K562 (cell line): Measurements from ENCODE around the gene RNF181. TPM values are rescaled to one million over a fixed set of nuclear protein-coding genes. Genes with fewer than 3 reads are reported as not detected.

Source experiments
- ATF3 ChIP-seq, 2 experiments: fragments of 450-650 bp in 1 of 2; sonication (generic) in 1 of 2; formaldehyde crosslinking in 1 of 2; IDR thresholded peaks in 1 of 2; conservative IDR thresholded peaks in 1 of 2; 2 replicates each; pipeline versions ENCODE4 v1.6.1 to v1.8.1; 2016 to 2023; ENCODE audit warnings: mild to moderate bottlenecking in 2 of 2, moderate library complexity in 2 of 2, inconsistent platforms in 1 of 2, missing genetic modification reagents in 1 of 2
- CEBPG ChIP-seq, 3 experiments: fragments of 200-800 bp in 1 of 3; sonication (Bioruptor generic) in 1 of 3; sonication (generic) in 1 of 3; formaldehyde crosslinking in 1 of 3; IDR thresholded peaks in 2 of 3; conservative IDR thresholded peaks in 1 of 3; 2 replicates each; pipeline versions ENCODE4 v1.6.1 to v1.8.0; 2016 to 2022; ENCODE audit warnings: missing compliant biosample characterization in 2 of 3, missing genetic modification characterization in 2 of 3, mild to moderate bottlenecking in 1 of 3, missing genetic modification reagents in 1 of 3
- ID3 ChIP-seq, 2 experiments: fragments of 250-450 bp in 1 of 2; fragments of 450-650 bp in 1 of 2; sonication (Bioruptor Pico) in 1 of 2; IDR thresholded peaks; 2 replicates each; pipeline versions ENCODE4 v1.6.1 to v1.8.0; 2016 to 2021; ENCODE audit warnings: mild to moderate bottlenecking in 2 of 2, moderate library complexity in 2 of 2, missing compliant biosample characterization in 1 of 2, missing genetic modification characterization in 1 of 2
- ILK ChIP-seq: fragments of 450-650 bp; IDR thresholded peaks from 2 replicates; pipeline ENCODE4 v1.6.1; 2016; ENCODE audit warnings: missing genetic modification characterization, low read depth, mild to moderate bottlenecking, missing compliant biosample characterization, moderate library complexity, borderline replicate concordance
- MXD1 ChIP-seq: fragments of 250-450 bp; sonication (Bioruptor Pico); IDR thresholded peaks from 2 replicates; pipeline ENCODE4 v1.8.0; 2021; ENCODE audit warnings: borderline replicate concordance, mild to moderate bottlenecking, moderate library complexity; ENCODE audit not compliant: poor library complexity, severe bottlenecking
- RAD21 ChIP-seq, 2 experiments: fragments of 250-450 bp in 1 of 2; fragments of 450-650 bp in 1 of 2; sonication (Bioruptor Pico) in 1 of 2; formaldehyde crosslinking in 1 of 2; IDR thresholded peaks in 1 of 2; conservative IDR thresholded peaks in 1 of 2; 2 replicates each; pipeline versions ENCODE4 v1.4.0 to v1.8.0; 2020 to 2022; ENCODE audit warnings: mild to moderate bottlenecking in 2 of 2, moderate library complexity in 1 of 2
- SIN3B ChIP-seq: fragments of 450-650 bp; IDR thresholded peaks from 2 replicates; pipeline ENCODE4 v1.6.1; 2017; ENCODE audit warnings: low read depth, mild to moderate bottlenecking, moderate library complexity
- SMAD4 ChIP-seq: fragments of 250-450 bp; sonication (Bioruptor Pico); conservative IDR thresholded peaks from 2 replicates; pipeline ENCODE4 v1.8.0; 2021; ENCODE audit warnings: inconsistent platforms, mild to moderate bottlenecking, moderate library complexity
- SREBF1 ChIP-seq: fragments of 150-350 bp; IDR thresholded peaks from 2 replicates; pipeline ENCODE4 v1.6.1; 2014; ENCODE audit warnings: antibody characterized with exemption, low read depth, low read length, borderline replicate concordance
- TCF7 ChIP-seq: sonication (generic); IDR thresholded peaks from 2 replicates; pipeline ENCODE4 v1.6.1; 2016; ENCODE audit warnings: antibody characterized with exemption, borderline replicate concordance
- USF2 ChIP-seq: sonication (generic); formaldehyde crosslinking; IDR thresholded peaks from 2 replicates; pipeline ENCODE4 v1.5.0; 2020; ENCODE audit warnings: missing genetic modification reagents
- ZNF12 ChIP-seq: sonication (generic); formaldehyde crosslinking; IDR thresholded peaks from 2 replicates; pipeline ENCODE4 v1.4.0; 2020; ENCODE audit warnings: mild to moderate bottlenecking, missing genetic modification reagents
- ZNF592 ChIP-seq: fragments of 450-650 bp; IDR thresholded peaks from 2 replicates; pipeline ENCODE4 v1.6.1; 2017; ENCODE audit warnings: antibody characterized with exemption, mild to moderate bottlenecking
- ZNF639 ChIP-seq, 2 experiments: fragments of 200-800 bp in 1 of 2; sonication (Bioruptor generic) in 1 of 2; sonication (generic) in 1 of 2; formaldehyde crosslinking in 1 of 2; IDR thresholded peaks in 1 of 2; conservative IDR thresholded peaks in 1 of 2; 2 replicates each; pipeline versions ENCODE4 v1.5.0 to v1.6.1; 2016 to 2020; ENCODE audit warnings: missing compliant biosample characterization in 1 of 2, missing genetic modification characterization in 1 of 2, missing genetic modification reagents in 1 of 2
- polyA plus RNA-seq, 8 experiments: library from polyadenylated mRNA; depleted of rRNA in 4 of 8; stranded (reverse) in 5 of 8; unstranded in 3 of 8; fragments of >200 nt; fragmentation: Nextera tagmentation in 2 of 8; fragmentation: Illumina TruSeq in 1 of 8; extraction: Ambion mirVana in 2 of 8; extraction: Trizol in 1 of 8; gene quantifications; 2 replicates each; pipeline versions ENCODE4 v1.2.1 to v1.2.3, GENCODE V29; 2011 to 2014; ENCODE audit warnings: inconsistent platforms in 1 of 8, missing spikeins in 1 of 8
- total RNA-seq, 7 experiments: library from RNA; depleted of rRNA in 6 of 7; stranded (reverse); fragments of >200 nt in 6 of 7; fragmentation: Illumina TruSeq in 2 of 7; extraction: Trizol in 2 of 7; gene quantifications; 2 replicates each; pipeline versions ENCODE4 v1.2.1 to v1.2.3, GENCODE V29; 2011 to 2021; ENCODE audit warnings: low replicate concordance in 1 of 7

Gene RNF181
- total and polyA plus RNA-seq, 9 of the 15 experiments (the other 6 are each of a cell fraction or from before 2014, with no cell fraction given), result 139 to 492 (median 253) TPM

GRCh38 chr2:85602476-85603234 lies 7.1 kb downstream of the RNF181 start, which contains the start of gene TMEM150A (continued):
- TF ChIP-seq MXD1 (CRISPR knock-in tag), result peak; percentile 42
- peak; percentile 71 for TF ChIP-seq ZNF592
- TF ChIP-seq RAD21 (CRISPR knock-in tag; conservative IDR thresholded peaks at IDR 0.05 in 1 of 2, IDR thresholded peaks at IDR 0.05 in 1 of 2), result peak; percentile 43 to 46; a peak in 3 of 4 replicates
- peak; percentile 89 for TF ChIP-seq SMAD4 (CRISPR knock-in tag)
- TF ChIP-seq USF2, result peak; percentile 80
- TF ChIP-seq CEBPG (CRISPR knock-in tag; IDR thresholded peaks at IDR 0.05), result no peak
- peak in 1 of 2 experiments; percentile 34; a peak in 1 of 4 replicates for TF ChIP-seq CEBPG (tag; conservative IDR thresholded peaks at IDR 0.05 in 1 of 2, IDR thresholded peaks at IDR 0.05 in 1 of 2)
- TF ChIP-seq ATF3 (IDR thresholded peaks at IDR 0.05), result no peak
- peak; percentile 39; the same call in 1 of the 2 replicates for TF ChIP-seq ATF3 (CRISPR knock-in tag; conservative IDR thresholded peaks at IDR 0.05)
- peak; percentile 62; the same call in 1 of the 2 replicates for TF ChIP-seq SIN3B
- no peak for TF ChIP-seq ID3 (CRISPR knock-in tag; IDR thresholded peaks at IDR 0.05)
- peak; percentile 36; the same call in 1 of the 2 replicates for TF ChIP-seq ID3 (tag; IDR thresholded peaks at IDR 0.05)
- TF ChIP-seq SREBF1, result no peak
- peak in 1 of 2 experiments; percentile 77; a peak in 2 of 4 replicates for TF ChIP-seq ZNF639 (CRISPR knock-in tag; conservative IDR thresholded peaks at IDR 0.05 in 1 of 2, IDR thresholded peaks at IDR 0.05 in 1 of 2)
- no peak for TF ChIP-seq ILK (tag)
- TF ChIP-seq ZNF12 (CRISPR knock-in tag), result no peak
- no peak for TF ChIP-seq TCF7
